ENCODE data around the gene TMEM115.

DNA sequence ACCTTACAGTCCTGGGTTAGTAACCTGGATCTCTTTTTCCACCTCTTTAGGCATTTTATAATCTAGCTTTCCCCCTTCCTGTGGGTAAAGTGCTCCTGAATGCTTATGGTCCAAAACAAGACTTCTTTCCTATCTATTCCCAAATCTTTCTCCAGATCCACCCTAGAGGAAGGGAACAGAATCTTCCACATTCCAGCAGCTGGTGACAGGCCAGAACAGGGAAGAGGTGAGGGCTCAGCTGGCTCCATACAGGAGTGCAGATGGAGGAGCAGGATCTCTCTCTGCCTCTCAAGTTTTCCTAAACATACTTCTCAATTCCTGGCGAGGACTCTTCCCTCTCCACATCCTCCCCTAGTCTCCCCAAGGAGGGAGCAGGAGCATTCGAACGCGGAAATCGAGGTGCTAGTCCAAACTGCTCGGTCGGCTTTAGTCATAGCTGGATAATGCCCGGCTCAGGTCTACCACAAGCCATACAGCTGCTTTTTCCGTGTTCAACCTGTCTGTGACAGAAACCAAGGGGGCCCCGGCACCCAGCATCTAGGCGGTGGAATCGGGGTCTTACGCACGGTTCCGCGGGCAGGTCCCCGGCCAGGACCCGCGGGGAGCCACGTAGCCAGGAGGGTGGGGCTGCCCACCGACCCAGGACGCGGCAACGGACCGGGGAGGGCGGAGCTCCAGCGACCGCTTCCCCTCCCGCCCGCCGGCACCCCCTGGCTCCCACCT lies 22.7 kb downstream of the TMEM115 start:
- TF ChIP-seq, protein P1, sequence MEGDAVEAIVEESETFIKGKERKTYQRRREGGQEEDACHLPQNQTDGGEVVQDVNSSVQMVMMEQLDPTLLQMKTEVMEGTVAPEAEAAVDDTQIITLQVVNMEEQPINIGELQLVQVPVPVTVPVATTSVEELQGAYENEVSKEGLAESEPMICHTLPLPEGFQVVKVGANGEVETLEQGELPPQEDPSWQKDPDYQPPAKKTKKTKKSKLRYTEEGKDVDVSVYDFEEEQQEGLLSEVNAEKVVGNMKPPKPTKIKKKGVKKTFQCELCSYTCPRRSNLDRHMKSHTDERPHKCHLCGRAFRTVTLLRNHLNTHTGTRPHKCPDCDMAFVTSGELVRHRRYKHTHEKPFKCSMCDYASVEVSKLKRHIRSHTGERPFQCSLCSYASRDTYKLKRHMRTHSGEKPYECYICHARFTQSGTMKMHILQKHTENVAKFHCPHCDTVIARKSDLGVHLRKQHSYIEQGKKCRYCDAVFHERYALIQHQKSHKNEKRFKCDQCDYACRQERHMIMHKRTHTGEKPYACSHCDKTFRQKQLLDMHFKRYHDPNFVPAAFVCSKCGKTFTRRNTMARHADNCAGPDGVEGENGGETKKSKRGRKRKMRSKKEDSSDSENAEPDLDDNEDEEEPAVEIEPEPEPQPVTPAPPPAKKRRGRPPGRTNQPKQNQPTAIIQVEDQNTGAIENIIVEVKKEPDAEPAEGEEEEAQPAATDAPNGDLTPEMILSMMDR (IDR thresholded peaks at IDR 0.05): no peak
- TF ChIP-seq POLR2A (IDR thresholded peaks at IDR 0.05): no peak

All from heart left ventricle (tissue), 13 donors.